Mesenchymal stem cell (in vitro differentiated cells and primary cell): ENCODE measurements around the gene EBLN2. TPM values are rescaled to one million over a fixed set of nuclear protein-coding genes. Genes with fewer than 3 reads are reported as not detected.

ENCODE experiments used
- DNase-seq: peaks from one replicate; pipeline ENCODE4 v3.0.0-alpha.2; 2013
- H2AFZ ChIP-seq: one replicate; pipeline ENCODE4 v1.6.1; 2013; ENCODE audit warnings: low read depth, mild to moderate bottlenecking, control low read depth, inconsistent platforms, low read length, moderate library complexity
- H2AK5ac ChIP-seq: 2 replicates; pipeline ENCODE4 v1.6.1; 2013; ENCODE audit warnings: low read length, moderate library complexity, mild to moderate bottlenecking, inconsistent platforms; ENCODE audit not compliant: severe bottlenecking
- H2BK120ac ChIP-seq: one replicate; pipeline ENCODE4 v1.6.1; 2013; ENCODE audit warnings: low read depth, mild to moderate bottlenecking, inconsistent platforms, low read length, moderate library complexity
- H2BK12ac ChIP-seq, 2 experiments: one replicate each; pipeline ENCODE4 v1.6.1; 2013; ENCODE audit warnings: inconsistent platforms in 2 of 2, low read length in 2 of 2, mild to moderate bottlenecking in 2 of 2, moderate library complexity in 2 of 2, control low read depth in 1 of 2
- H2BK15ac ChIP-seq: one replicate; pipeline ENCODE4 v1.6.1; 2013; ENCODE audit warnings: mild to moderate bottlenecking, low read depth, inconsistent platforms; ENCODE audit not compliant: poor library complexity, severe bottlenecking
- H2BK5ac ChIP-seq: 2 replicates; pipeline ENCODE4 v1.6.1; 2013; ENCODE audit warnings: low read depth, mild to moderate bottlenecking, low read length, control low read depth, inconsistent platforms; ENCODE audit not compliant: poor library complexity, severe bottlenecking
- H3K14ac ChIP-seq, 2 experiments: one replicate each; pipeline ENCODE4 v1.6.1; 2013; ENCODE audit warnings: inconsistent platforms in 2 of 2, low read length in 2 of 2, control low read depth in 1 of 2, mild to moderate bottlenecking in 1 of 2, moderate library complexity in 1 of 2
- H3K18ac ChIP-seq, 2 experiments: one replicate each; pipeline ENCODE4 v1.6.1; 2013; ENCODE audit warnings: inconsistent platforms in 2 of 2, low read length in 2 of 2, control low read depth in 1 of 2, low read depth in 1 of 2, mild to moderate bottlenecking in 1 of 2
- H3K23ac ChIP-seq, 2 experiments: one replicate each; pipeline ENCODE4 v1.6.1; 2013; ENCODE audit warnings: inconsistent platforms in 2 of 2, low read length in 2 of 2, mild to moderate bottlenecking in 2 of 2, moderate library complexity in 2 of 2, control low read depth in 1 of 2
- H3K27ac ChIP-seq: 2 replicates; pipeline ENCODE4 v1.5.1; 2013; ENCODE audit warnings: mild to moderate bottlenecking, moderate library complexity, low read length, control low read depth, inconsistent platforms; ENCODE audit not compliant: poor library complexity, severe bottlenecking
- H3K27me3 ChIP-seq, 2 experiments: 2 replicates each; pipeline versions ENCODE4 v1.6.1 to v1.7.0; 2013; ENCODE audit warnings: low read length in 2 of 2, mild to moderate bottlenecking in 2 of 2, moderate library complexity in 2 of 2, control low read depth in 1 of 2, inconsistent platforms in 1 of 2; ENCODE audit not compliant: control insufficient read depth in 1 of 2, insufficient read depth in 1 of 2
- H3K36me3 ChIP-seq, 2 experiments: 2 replicates each; pipeline versions ENCODE4 v1.6.1 to v1.7.0; 2013; ENCODE audit warnings: low read length in 2 of 2, control low read depth in 1 of 2, inconsistent platforms in 1 of 2, low read depth in 1 of 2, mild to moderate bottlenecking in 1 of 2; ENCODE audit not compliant: insufficient read depth in 2 of 2, control insufficient read depth in 1 of 2
- H3K4ac ChIP-seq, 2 experiments: one replicate each; pipeline ENCODE4 v1.6.1; 2013; ENCODE audit warnings: inconsistent platforms in 2 of 2, low read length in 2 of 2, mild to moderate bottlenecking in 2 of 2, moderate library complexity in 2 of 2, control low read depth in 1 of 2, low read depth in 1 of 2
- H3K4me1 ChIP-seq: 2 replicates; pipeline ENCODE4 v1.6.1; 2013; ENCODE audit warnings: low read depth, low read length, control low read depth; ENCODE audit not compliant: control insufficient read depth, insufficient read depth
- H3K4me2 ChIP-seq: 2 replicates; pipeline ENCODE4 v1.6.1; 2013; ENCODE audit warnings: low read length, mild to moderate bottlenecking, inconsistent platforms; ENCODE audit not compliant: poor library complexity, severe bottlenecking
- H3K4me3 ChIP-seq, 2 experiments: 2 replicates each; pipeline versions ENCODE4 v1.5.1 to v1.7.0; 2013; ENCODE audit warnings: low read length in 2 of 2, mild to moderate bottlenecking in 2 of 2, control low read depth in 1 of 2, low read depth in 1 of 2; ENCODE audit not compliant: insufficient read depth in 1 of 2
- H3K79me1 ChIP-seq: replicated peaks from 2 replicates; pipeline ENCODE4 v1.6.1; 2013; ENCODE audit warnings: mild to moderate bottlenecking, control low read depth, low read length, inconsistent platforms; ENCODE audit not compliant: poor library complexity, severe bottlenecking
- H3K9ac ChIP-seq: 2 replicates; pipeline ENCODE4 v1.7.0; 2013; ENCODE audit warnings: mild to moderate bottlenecking, low read length, moderate library complexity
- H3K9me3 ChIP-seq: 2 replicates; pipeline ENCODE4 v1.7.0; 2013; ENCODE audit warnings: mild to moderate bottlenecking, low read length; ENCODE audit not compliant: control insufficient read depth
- H4K8ac ChIP-seq: one replicate; pipeline ENCODE4 v1.6.1; 2013; ENCODE audit warnings: inconsistent platforms, mild to moderate bottlenecking, low read length, moderate library complexity
- H4K91ac ChIP-seq: one replicate; pipeline ENCODE4 v1.6.1; 2013; ENCODE audit warnings: mild to moderate bottlenecking, low read length, inconsistent platforms
- WGBS: methylation state at CpG from one replicate; pipeline ENCODE4 v1.1.7; 2013; ENCODE audit warnings: mixed read lengths; 5-methylcytosine and 5-hydroxymethylcytosine counted together
- polyA plus RNA-seq, 2 experiments: library from polyadenylated mRNA; stranded (reverse); fragments of 200-250 nt; gene quantifications; one replicate each; pipeline ENCODE4 v1.2.3, GENCODE V29; 2013

Gene EBLN2
- polyA plus RNA-seq (2013, experiment 1 of 2) = 1.6 TPM
- polyA plus RNA-seq (2013, experiment 2 of 2) = 1.4 TPM

DNA sequence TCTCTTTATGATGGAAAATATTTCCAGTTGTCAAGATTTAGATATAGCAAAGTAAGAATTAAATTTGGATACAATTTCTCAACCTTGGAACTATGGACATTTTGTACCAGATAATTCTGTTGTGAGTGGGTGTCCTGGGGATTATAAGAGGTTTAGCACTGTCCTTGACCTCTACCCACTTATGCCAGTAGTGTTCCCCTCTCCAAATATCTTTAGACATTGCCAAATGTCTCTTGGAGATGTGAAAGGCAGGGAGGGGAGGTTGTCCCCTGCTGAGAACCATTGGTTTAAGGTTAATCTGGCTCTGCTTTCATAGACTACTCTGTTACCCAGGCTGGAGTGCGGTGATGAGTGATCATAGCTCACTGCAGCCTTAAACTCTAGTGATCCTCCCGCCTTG is at the start of gene EBLN2:
Gene EBLN2 (plus strand): TSS at position 244 of the 400 bp plus-strand sequence. CDS start 423 bp downstream, outside the sequence.
- Histone ChIP-seq H3K4ac (no peak within 1 kb of the TSS), H4K8ac (no peak within 1 kb of the TSS), H3K23ac (no peak within 1 kb of the TSS), H3K18ac (no peak within 1 kb of the TSS), H2AK5ac (no peak within 1 kb of the TSS), H3K4me1 (no peaks in the 10 kb centered on the region), H3K9ac (peak within 1 kb of the TSS; percentile 57), H2AFZ (no peak within 1 kb of the TSS), H3K36me3 (peaks cover 9 to 51% of the 10 kb centered on the region in 2 experiments), H3K9me3 (no peaks in the 10 kb centered on the region), H2BK15ac (no peak within 1 kb of the TSS), H3K79me1 (peaks cover 11% of the 10 kb centered on the region), H3K4me3 (no peak within 1 kb of the TSS), H3K27ac (no peak within 1 kb of the TSS), H2BK12ac (no peak within 1 kb of the TSS), H3K14ac (no peak within 1 kb of the TSS), H2BK5ac (no peak within 1 kb of the TSS), H2BK120ac (no peak within 1 kb of the TSS), H3K4me2 (no peak within 1 kb of the TSS), H4K91ac (no peak within 1 kb of the TSS), H3K27me3 (no peaks in the 10 kb centered on the region)
- DNase-seq = no peak
- 100% methylated on average over 1 of the region's 2 CpGs for WGBS

DNA sequence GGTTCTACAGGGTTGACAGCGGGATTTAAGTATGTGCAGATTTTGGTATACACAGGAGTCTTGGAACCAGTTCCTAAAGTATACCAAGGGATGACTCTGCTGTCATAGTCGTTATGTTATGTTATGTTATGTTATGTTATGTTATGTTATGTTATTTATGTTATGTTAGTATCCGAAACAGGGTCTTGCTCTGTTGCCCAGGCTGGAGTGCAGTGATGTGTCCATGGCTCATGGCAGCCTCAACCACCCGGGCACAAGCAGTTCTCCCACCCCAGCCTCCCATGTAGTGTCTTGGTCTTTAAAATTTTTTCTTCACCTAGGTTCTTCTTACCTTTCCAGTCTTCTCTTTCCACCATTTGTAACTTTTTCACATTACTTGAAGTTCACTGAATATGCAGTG is 43.2 kb upstream of the EBLN2 start:
- Histone ChIP-seq H3K27ac (no peak overlapping the region), H3K18ac (no peak overlapping the region), H2BK12ac (no peak overlapping the region), H4K8ac (no peak overlapping the region), H3K4ac (no peak overlapping the region), H3K79me1 (no peaks in the 10 kb centered on the region), H3K9ac (no peak overlapping the region), H3K4me2 (no peak overlapping the region), H3K23ac (no peak overlapping the region), H2BK5ac (no peak overlapping the region), H2AK5ac (no peak overlapping the region), H4K91ac (no peak overlapping the region), H3K9me3 (no peaks in the 10 kb centered on the region), H2BK15ac (no peak overlapping the region), H3K14ac (no peak overlapping the region), H3K4me1 (peaks cover 10% of the 10 kb centered on the region), H2BK120ac (no peak overlapping the region), H3K27me3 (no peaks in the 10 kb centered on the region), H3K36me3 (peaks cover 15 to 17% of the 10 kb centered on the region in 2 experiments), H2AFZ (no peak overlapping the region), H3K4me3 (no peak overlapping the region)
- 87% methylated on average over 4 of the region's 4 CpGs for WGBS
- no peak for DNase-seq

DNA sequence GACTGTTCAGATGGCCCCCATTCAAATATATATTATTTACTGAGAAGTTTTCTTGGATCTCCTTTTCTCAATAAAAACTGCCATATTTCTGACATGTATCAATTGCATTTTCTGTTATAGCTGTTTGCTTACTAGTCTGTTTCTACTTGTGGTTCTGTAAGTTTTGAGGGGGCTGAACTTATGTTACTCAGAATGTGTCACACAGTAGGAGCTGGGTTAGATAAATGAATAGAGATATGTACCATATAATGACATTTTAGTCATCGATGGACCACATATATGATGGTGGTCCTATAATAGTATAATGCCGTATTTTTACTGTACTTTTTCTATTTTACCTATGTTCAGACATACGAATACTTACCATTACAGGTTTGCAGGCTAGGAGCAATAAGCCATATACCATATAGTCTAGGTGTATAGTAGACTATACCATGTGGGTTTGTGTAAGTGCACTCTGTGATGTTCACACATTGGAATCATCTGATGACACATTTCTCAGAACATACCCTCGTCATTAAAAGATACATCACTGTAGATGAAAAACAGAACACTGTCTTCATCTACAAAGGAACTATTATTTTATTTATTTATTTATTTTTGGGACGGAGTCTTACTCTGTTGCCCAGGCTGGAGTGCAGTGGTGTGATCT is 42.5 kb upstream of the EBLN2 start:
- H2AK5ac ChIP-seq = no peak overlapping the region
- H3K27ac ChIP-seq = no peak overlapping the region
- DNase-seq = no peak
- no peaks in the 10 kb centered on the region for H3K27me3 ChIP-seq
- H3K18ac ChIP-seq = no peak overlapping the region
- H3K36me3 ChIP-seq = peaks cover 15% of the 10 kb centered on the region in 2 experiments
- H4K91ac ChIP-seq = no peak overlapping the region
- no peak overlapping the region for H3K14ac ChIP-seq
- no peak overlapping the region for H2BK15ac ChIP-seq
- no peak overlapping the region for H3K4me2 ChIP-seq
- H3K4ac ChIP-seq = no peak overlapping the region
- no peak overlapping the region for H2AFZ ChIP-seq
- no peaks in the 10 kb centered on the region for H3K79me1 ChIP-seq
- no peaks in the 10 kb centered on the region for H3K9me3 ChIP-seq
- WGBS = 100% methylated on average over 1 of the region's 5 CpGs
- no peak overlapping the region for H4K8ac ChIP-seq
- no peak overlapping the region for H2BK12ac ChIP-seq
- H3K23ac ChIP-seq = no peak overlapping the region
- peaks cover 8% of the 10 kb centered on the region for H3K4me1 ChIP-seq
- no peak overlapping the region for H3K4me3 ChIP-seq
- no peak overlapping the region for H2BK5ac ChIP-seq
- H3K9ac ChIP-seq = no peak overlapping the region
- no peak overlapping the region for H2BK120ac ChIP-seq

GRCh38 chr3:73021301-73021835 is 40.1 kb upstream of the EBLN2 start:
- Histone ChIP-seq H3K79me1 (no peaks in the 10 kb centered on the region), H3K27me3 (no peaks in the 10 kb centered on the region), H2BK15ac (no peak overlapping the region), H2AFZ (no peak overlapping the region), H4K91ac (no peak overlapping the region), H3K36me3 (peaks cover 6 to 21% of the 10 kb centered on the region in 2 experiments), H3K9me3 (no peaks in the 10 kb centered on the region), H2BK5ac (no peak overlapping the region), H3K4ac (no peak overlapping the region), H4K8ac (no peak overlapping the region), H3K4me3 (no peak overlapping the region), H3K4me1 (peaks cover 7% of the 10 kb centered on the region), H2BK120ac (no peak overlapping the region), H3K18ac (no peak overlapping the region), H3K4me2 (no peak overlapping the region), H2AK5ac (no peak overlapping the region), H3K14ac (no peak overlapping the region), H3K23ac (no peak overlapping the region), H2BK12ac (no peak overlapping the region), H3K9ac (no peak overlapping the region), H3K27ac (no peak overlapping the region)
- WGBS = no CpG with 5 or more reads among the region's 4 CpGs
- no peak for DNase-seq
